Heart right ventricle (tissue), 16 donors: ENCODE results near the gene FBXL13. TPM values are rescaled to one million over a fixed set of nuclear protein-coding genes. Genes with fewer than 3 reads are reported as not detected.

Experiments
- ATAC-seq, 8 donors: fragments of 200-7000 bp; cut with Tn5 transposase; one replicate each; pipeline ENCODE4 v1.9.1; 2020; ENCODE audit warnings: mild to moderate bottlenecking in 8 of 8, moderate library complexity in 8 of 8, moderate number of reproducible peaks in 1 of 8
- DNase-seq, 2 donors: peaks; one replicate each; pipeline ENCODE4 v3.0.0-alpha.2; 2020
- H3K27ac ChIP-seq, 10 donors: fragments of 200-600 bp; sonication (generic) in 2 of 10; one replicate each; pipeline versions ENCODE4 v1.5.0 to v1.8.0; 2020 to 2022; ENCODE audit warnings: mild to moderate bottlenecking in 3 of 10
- H3K27me3 ChIP-seq, 7 donors: fragments of 200-600 bp; one replicate each; pipeline ENCODE4 v1.8.0; 2021 to 2022; ENCODE audit warnings: mild to moderate bottlenecking in 2 of 7
- H3K36me3 ChIP-seq, 9 donors: fragments of 200-600 bp; sonication (generic) in 1 of 9; one replicate each; pipeline versions ENCODE4 v1.5.0 to v1.8.0; 2020 to 2022; ENCODE audit warnings: mild to moderate bottlenecking in 2 of 9
- H3K4me1 ChIP-seq, 9 donors: fragments of 200-600 bp; sonication (generic) in 1 of 9; one replicate each; pipeline versions ENCODE4 v1.5.0 to v1.8.0; 2020 to 2022; ENCODE audit warnings: mild to moderate bottlenecking in 4 of 9
- H3K4me3 ChIP-seq, 10 donors: fragments of 200-600 bp; sonication (generic) in 2 of 10; one replicate each; pipeline versions ENCODE4 v1.5.0 to v1.8.0; 2020 to 2022; ENCODE audit warnings: mild to moderate bottlenecking in 7 of 10, moderate library complexity in 2 of 10
- H3K9me3 ChIP-seq, 11 donors: fragments of 200-600 bp in 10 of 11; sonication (generic) in 2 of 11; one replicate each; pipeline versions ENCODE4 v1.5.0 to v1.8.0; 2013 to 2022; ENCODE audit warnings: mild to moderate bottlenecking in 2 of 11, control low read depth in 1 of 11, moderate library complexity in 1 of 11
- WGBS, 2 donors: extraction: QIAGEN DNeasy Blood & Tissue Kit; methylation state at CpG; one replicate each; pipeline ENCODE4 v1.1.7; 2013; ENCODE audit warnings: inconsistent platforms in 1 of 2; 5-methylcytosine and 5-hydroxymethylcytosine counted together
- intact Hi-C, 10 donors: fragments of 100-400 bp; cut with DNase I; formaldehyde crosslinking; loops; one replicate each; pipeline versions ENCODE4 v1.11.1 to v1.14.2; 2022
- polyA plus RNA-seq, 2 donors: library from polyadenylated mRNA; stranded (reverse); fragments of 200-250 nt; gene quantifications; one replicate each; pipeline ENCODE4 v1.2.3, GENCODE V29; 2013
- total RNA-seq, 10 donors: library from RNA; stranded (reverse); fragmentation: NEBNext Ultra II Directional in 3 of 10; extraction: Animal tissue kit (Norgen Biotek cat#: 25700) in 3 of 10; gene quantifications; one replicate each; pipeline versions ENCODE4 v1.2.1 to v1.2.4, GENCODE V29; 2021 to 2023
- TF ChIP-seq, protein P1 (sequence below), 9 donors: fragments of 200-600 bp; sonication (generic) in 2 of 9; IDR thresholded peaks; one replicate each; pipeline versions ENCODE4 v1.5.0 to v1.8.0; 2021 to 2022; ENCODE audit warnings: antibody characterized with exemption in 9 of 9, mild to moderate bottlenecking in 5 of 9, moderate library complexity in 1 of 9
- donor health status: Arrhythmogenic right ventricular cardiomyopathy.
- donor health status: ischemic (EF 13 %, LVEDD 7.1; RV severe dilation, severe dysfunction).
- donor health status: healthy with polysubstance abuse.
- donor health status: DM: no; HTN: yes; CAD: no.
- donor health status: DM: no; HTN: no; CAD: no.
- donor health status: ischemic (EF 25% LVEDD 6.9; RV normal size, moderate dysfunction).
- donor health status: ischemic (EF 25% LVEDD 5.7; RV mildly dilated, moderate dysfunction).
- donor health status: healthy.
- donor health status: DM: yes; HTN: yes; CAD: no.
- donor health status: Ischemic cardiomyopathy.
- donor health status: ischemic (EF 35%, LVEDD 5.7; RV mildly dilated, moderate dysfunction).
- donor health status: nonischemic (EF 11% LVEDD 7.7; RV severe dilation, severe dysfunction).
- donor health status: DM: yes; HTN: yes; CAD: no.
- donor health status: PGD.
- donor health status: ischemic (EF 29% LVEDD 5.4; RV normal size, mild dysfunction).
- donor health status: nonischemic (EF 23%, LVEDD 6.1; RV moderate dilation, normal function).

Gene FBXL13
- total and polyA plus RNA-seq, 12 donors = 0.12 to 0.87 (median 0.45) TPM; not detected in 1

DNA sequence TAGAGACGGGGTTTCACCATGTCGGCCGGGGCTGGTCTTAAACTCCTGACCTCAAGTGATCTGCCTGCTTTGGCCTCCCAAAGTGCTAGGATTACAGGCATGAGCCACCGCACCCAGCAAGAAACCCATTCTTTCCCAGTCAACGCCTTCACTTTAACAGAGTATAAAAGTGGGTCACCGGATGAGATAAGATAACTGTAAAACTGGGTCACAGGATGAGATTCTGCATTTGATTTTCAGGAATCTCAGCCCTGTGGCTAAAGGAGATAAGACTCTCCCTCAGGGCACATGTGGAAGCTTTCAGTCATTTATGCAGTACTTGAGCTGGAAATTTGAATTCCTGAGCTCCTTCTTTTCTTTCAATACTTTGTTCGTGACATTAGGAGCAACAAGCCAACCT is 91.0 kb downstream of the FBXL13 start:
- intact Hi-C loops = no loop called here
- H3K27ac ChIP-seq = no peak overlapping the region
- H3K27me3 ChIP-seq = no peaks in the 10 kb centered on the region
- 49 to 59% methylated on average over 7 of the region's 7 CpGs for WGBS, 2 donors
- DNase-seq (no peak), ATAC-seq (peak in 1 of 8 donors; percentile 17)
- no peak overlapping the region for H3K4me3 ChIP-seq
- H3K9me3 ChIP-seq = peaks cover 0 to 21% (median 10%) of the 10 kb centered on the region in 11 donors
- peaks cover 0 to 9% (median 0%) of the 10 kb centered on the region in 9 donors for H3K4me1 ChIP-seq
- TF ChIP-seq, protein P1, sequence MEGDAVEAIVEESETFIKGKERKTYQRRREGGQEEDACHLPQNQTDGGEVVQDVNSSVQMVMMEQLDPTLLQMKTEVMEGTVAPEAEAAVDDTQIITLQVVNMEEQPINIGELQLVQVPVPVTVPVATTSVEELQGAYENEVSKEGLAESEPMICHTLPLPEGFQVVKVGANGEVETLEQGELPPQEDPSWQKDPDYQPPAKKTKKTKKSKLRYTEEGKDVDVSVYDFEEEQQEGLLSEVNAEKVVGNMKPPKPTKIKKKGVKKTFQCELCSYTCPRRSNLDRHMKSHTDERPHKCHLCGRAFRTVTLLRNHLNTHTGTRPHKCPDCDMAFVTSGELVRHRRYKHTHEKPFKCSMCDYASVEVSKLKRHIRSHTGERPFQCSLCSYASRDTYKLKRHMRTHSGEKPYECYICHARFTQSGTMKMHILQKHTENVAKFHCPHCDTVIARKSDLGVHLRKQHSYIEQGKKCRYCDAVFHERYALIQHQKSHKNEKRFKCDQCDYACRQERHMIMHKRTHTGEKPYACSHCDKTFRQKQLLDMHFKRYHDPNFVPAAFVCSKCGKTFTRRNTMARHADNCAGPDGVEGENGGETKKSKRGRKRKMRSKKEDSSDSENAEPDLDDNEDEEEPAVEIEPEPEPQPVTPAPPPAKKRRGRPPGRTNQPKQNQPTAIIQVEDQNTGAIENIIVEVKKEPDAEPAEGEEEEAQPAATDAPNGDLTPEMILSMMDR (IDR thresholded peaks at IDR 0.05) = no peak
- no peaks in the 10 kb centered on the region for H3K36me3 ChIP-seq

DNA sequence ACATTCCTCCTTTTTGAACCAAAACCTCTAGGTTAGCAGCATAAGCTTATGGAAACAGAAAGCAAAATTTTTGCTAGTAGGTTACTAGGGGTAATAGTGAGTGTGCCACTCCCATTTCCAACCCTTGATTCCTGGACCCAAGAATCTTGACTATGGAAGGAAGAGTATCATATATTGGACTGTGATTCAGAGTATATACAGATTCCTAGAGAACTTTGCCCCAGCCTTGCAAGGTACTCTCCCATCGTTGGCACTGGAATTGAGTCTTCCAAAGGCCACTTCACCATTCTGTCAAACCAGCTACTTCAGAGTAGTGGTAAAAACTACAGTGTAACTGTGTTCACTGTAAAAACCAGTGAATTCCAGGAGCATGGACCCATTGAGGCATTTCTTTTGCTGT is 92.4 kb downstream of the FBXL13 start:
- DNase-seq (no peak), ATAC-seq (no peak)
- TF ChIP-seq, protein P1 (IDR thresholded peaks at IDR 0.05) = no peak

DNA sequence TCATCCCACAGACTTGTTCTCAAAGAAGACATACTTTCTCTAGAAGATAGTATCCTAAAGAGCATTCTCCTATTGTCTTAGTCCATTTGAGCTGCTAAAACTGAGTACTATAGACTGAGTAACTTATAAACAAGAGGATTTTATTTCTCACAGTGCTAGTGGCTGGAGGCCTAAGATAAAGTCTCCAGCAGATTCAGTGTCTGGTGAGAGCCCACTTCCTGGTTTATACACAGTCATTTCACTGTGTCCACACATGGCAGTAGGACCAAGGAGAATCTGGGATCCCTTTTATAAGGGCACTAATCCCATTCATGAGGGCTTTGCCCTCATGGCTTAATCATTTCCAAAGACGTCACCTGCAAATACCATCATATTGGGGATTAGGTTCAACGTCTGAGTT is 93.1 kb downstream of the FBXL13 start:
- peaks cover 0 to 9% (median 0%) of the 10 kb centered on the region in 9 donors for H3K4me1 ChIP-seq
- no peak overlapping the region for H3K27ac ChIP-seq
- H3K36me3 ChIP-seq = no peaks in the 10 kb centered on the region
- no peaks in the 10 kb centered on the region for H3K27me3 ChIP-seq
- no peak for ATAC-seq
- peaks cover 0 to 21% (median 10%) of the 10 kb centered on the region in 11 donors for H3K9me3 ChIP-seq
- TF ChIP-seq, protein P1 (IDR thresholded peaks at IDR 0.05) = no peak
- WGBS, 2 donors = 75 to 94% methylated on average over 2 of the region's 2 CpGs
- H3K4me3 ChIP-seq = no peak overlapping the region
- no peak for DNase-seq
- intact Hi-C loops = no loop called here

More for the DNA sequence above, 92.4 kb downstream of the FBXL13 start:
- Histone ChIP-seq H3K9me3 (peaks cover 0 to 21% (median 10%) of the 10 kb centered on the region in 11 donors), H3K36me3 (no peaks in the 10 kb centered on the region), H3K27ac (no peak overlapping the region), H3K4me1 (peaks cover 0 to 9% (median 0%) of the 10 kb centered on the region in 9 donors), H3K4me3 (no peak overlapping the region), H3K27me3 (no peaks in the 10 kb centered on the region)
- intact Hi-C loops = no loop called here
- WGBS, 2 donors = 88 to 91% methylated on average over 1 of the region's 1 CpG

DNA sequence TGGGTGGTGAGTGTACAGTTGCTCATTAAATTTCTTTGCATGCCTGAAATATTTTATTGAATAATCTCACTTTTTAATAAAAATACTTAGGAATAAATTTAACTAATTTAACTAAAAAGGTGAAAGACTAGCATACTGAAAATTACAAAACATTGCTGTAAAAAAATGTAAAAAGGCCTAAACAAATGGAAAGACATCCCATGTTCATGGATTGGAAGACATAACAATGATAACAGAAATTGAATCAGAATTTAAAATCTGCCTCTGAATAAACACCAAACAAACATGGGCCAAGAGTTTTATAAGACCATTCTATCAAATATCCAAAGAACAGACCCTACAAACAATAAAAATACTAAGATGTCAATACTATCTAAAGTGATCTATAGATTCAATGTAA is 94.9 kb downstream of the FBXL13 start:
- H3K36me3 ChIP-seq = no peaks in the 10 kb centered on the region

More for the DNA sequence above, 94.9 kb downstream of the FBXL13 start:
- Histone ChIP-seq H3K27ac (no peak overlapping the region), H3K4me1 (peaks cover 0 to 9% (median 0%) of the 10 kb centered on the region in 9 donors), H3K27me3 (no peaks in the 10 kb centered on the region), H3K4me3 (no peak overlapping the region), H3K9me3 (peaks cover 0 to 21% (median 10%) of the 10 kb centered on the region in 11 donors)
- DNase-seq = no peak
- no peak for ATAC-seq
- TF ChIP-seq, protein P1 (IDR thresholded peaks at IDR 0.05) = no peak
- intact Hi-C loops = no loop called here
